Fibroblast of pulmonary artery (primary cell): Measurements from ENCODE around the gene SLC6A5.

Experiments used
- DNase-seq: peaks from one replicate; pipeline ENCODE4 v3.0.0-alpha.2; 2010; ENCODE audit warnings: low read depth
- H3K4me3 ChIP-seq: replicated peaks from 2 replicates; pipeline ENCODE4 v1.5.1; 2011; ENCODE audit warnings: low read depth, mild to moderate bottlenecking, control low read depth, low read length, moderate library complexity
- CTCF ChIP-seq: IDR thresholded peaks from 2 replicates; pipeline ENCODE4 v1.5.1; 2011; ENCODE audit warnings: mild to moderate bottlenecking, control low read depth, low read length, inconsistent platforms; ENCODE audit errors: missing control alignments

The SLC6A5 gene

DNA sequence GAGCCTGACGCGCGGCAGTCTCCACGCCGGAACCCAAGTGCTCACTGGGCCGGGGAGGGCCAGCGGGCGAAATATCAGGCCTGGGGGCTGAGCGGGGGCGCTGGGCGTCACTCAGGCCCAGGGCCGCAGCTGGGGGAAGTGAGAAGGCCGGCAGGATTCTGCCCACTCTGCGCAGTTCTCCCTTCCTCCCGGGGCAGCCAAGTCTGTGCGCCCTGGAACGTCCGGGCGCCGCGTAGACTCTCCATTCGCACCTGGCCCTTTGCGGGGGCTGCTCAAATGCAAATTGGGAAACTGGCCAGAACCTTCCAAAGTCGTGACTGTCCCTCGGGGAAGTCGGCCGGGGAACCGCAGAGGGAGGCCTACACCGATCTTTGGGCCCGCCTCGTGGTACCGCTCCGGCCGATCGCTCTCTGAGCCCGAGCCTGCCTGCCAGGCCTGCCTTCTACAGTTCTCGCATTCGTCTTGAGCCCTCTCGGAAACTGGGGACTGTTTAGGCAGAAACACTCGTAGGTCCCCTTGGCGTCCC is 2.2 kb upstream of the SLC6A5 start:
- no peak for TF ChIP-seq CTCF
- no peak overlapping the region for H3K4me3 ChIP-seq
- no peak for DNase-seq

- no peak for DNase-seq
- no peak for TF ChIP-seq CTCF
- no peak overlapping the region for H3K4me3 ChIP-seq
Observed at GRCh38 chr11:20597680-20598484, 1.5 kb upstream of the SLC6A5 start.

GRCh38 chr11:20598492-20598891 is 916 bp upstream of the SLC6A5 start:
- no peak for TF ChIP-seq CTCF
- DNase-seq, result no peak

GRCh38 chr11:20600020-20600346 is 575 bp downstream of the SLC6A5 start:
- no peak overlapping the region for H3K4me3 ChIP-seq
- DNase-seq, result no peak
- no peak for TF ChIP-seq CTCF

More at GRCh38 chr11:20598492-20598891, 916 bp upstream of the SLC6A5 start:
- H3K4me3 ChIP-seq, result no peak overlapping the region

DNA sequence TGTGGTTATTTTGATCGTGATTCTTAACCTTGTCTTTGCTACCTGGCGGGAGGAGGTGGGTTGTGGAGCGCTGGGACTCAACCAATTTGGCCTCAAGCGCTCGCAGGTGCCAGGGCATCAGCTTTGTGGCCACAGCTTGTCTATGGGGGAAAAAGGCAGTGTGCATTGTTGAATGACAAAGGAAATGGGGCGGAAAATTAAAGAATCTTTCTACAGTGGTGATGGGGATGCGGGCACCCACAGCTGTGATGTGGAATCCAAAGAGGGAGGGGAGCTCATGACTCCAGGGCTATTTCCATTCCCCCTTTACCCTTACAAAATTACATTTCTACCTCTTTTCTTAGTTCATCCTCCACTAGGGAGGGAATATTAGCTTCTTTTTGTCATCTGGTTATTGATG is 1.1 kb downstream of the SLC6A5 start:
- TF ChIP-seq CTCF, result no peak
- DNase-seq, result no peak
- H3K4me3 ChIP-seq, result no peak overlapping the region

- no peak for TF ChIP-seq CTCF
- no peak overlapping the region for H3K4me3 ChIP-seq
- no peak for DNase-seq
Observed at GRCh38 chr11:20601221-20601914, 2.0 kb downstream of the SLC6A5 start.
